NT2/D1 (cell line): ENCODE data around the gene RASSF7.

Experiments
- SUZ12 ChIP-seq: IDR thresholded peaks from 2 replicates; pipeline ENCODE4 v1.6.1; 2011; ENCODE audit not compliant: insufficient read length, insufficient read depth; ENCODE audit errors: extremely low read depth
- YY1 ChIP-seq: IDR thresholded peaks from 2 replicates; pipeline ENCODE4 v1.6.1; 2011; ENCODE audit not compliant: insufficient read length, insufficient read depth
- ZNF274 ChIP-seq: IDR thresholded peaks from 2 replicates; pipeline ENCODE4 v1.6.1; 2011; ENCODE audit warnings: mild to moderate bottlenecking, low read depth, low read length

DNA sequence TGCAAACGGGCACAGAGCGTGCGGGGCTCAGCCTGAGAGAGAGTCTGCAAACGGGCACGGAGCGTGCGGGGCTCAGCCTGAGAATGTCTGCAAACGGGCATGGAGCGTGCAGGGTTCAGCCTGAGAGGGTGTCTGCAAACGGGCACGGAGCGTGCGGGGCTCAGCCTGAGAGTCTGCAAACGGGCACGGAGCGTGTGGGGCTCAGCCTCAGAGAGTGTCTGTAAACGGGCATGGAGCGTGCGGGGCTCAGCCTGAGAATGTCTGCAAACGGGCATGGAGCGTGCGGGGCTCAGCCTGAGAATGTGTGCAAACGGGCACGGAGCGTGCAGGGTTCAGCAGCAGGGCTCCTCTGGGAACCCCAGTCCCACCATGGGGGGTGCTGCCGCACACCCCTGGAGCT lies 29.0 kb downstream of the RASSF7 start:
- TF ChIP-seq ZNF274 = no peak
- no peak for TF ChIP-seq YY1
- no peak for TF ChIP-seq SUZ12
